ENCODE measurements around the gene PRRG2. TPM values are rescaled to one million over a fixed set of nuclear protein-coding genes. Genes with fewer than 3 reads are reported as not detected.

Gene PRRG2
- total and polyA plus RNA-seq, 7 donors: 0.24 to 16.0 (median 0.89) TPM

GRCh38 chr19:49538643-49539042 is 42.5 kb upstream of the PRRG2 start:
- Histone ChIP-seq H3K4me3 (no peak overlapping the region), H3K27ac (no peak overlapping the region), H3K9me3 (no peaks in the 10 kb centered on the region), H3K36me3 (ENCODE audit: insufficient read depth in 1 of 2, low read depth in 1 of 2) (peaks cover 0 to 17% of the 10 kb centered on the region in 2 donors), H3K4me1 (peaks cover 6% of the 10 kb centered on the region), H3K27me3 (ENCODE audit: insufficient read depth in 3 of 3, low read length in 2 of 3) (no peaks in the 10 kb centered on the region)
- TF ChIP-seq CTCF (IDR thresholded peaks at IDR 0.05): no peak
- DNase-seq (no peak), ATAC-seq (no peak)
- intact Hi-C loops (cut with DNase I): no loop called here
- 75 to 85% (median 78%) methylated on average over 5 of the region's 5 CpGs for WGBS, 3 donors

- intact Hi-C loops (cut with DNase I): no loop called here
- no peak for ATAC-seq
- WGBS, 3 donors: 93 to 99% (median 94%) methylated on average over 12 to 13 of the region's 13 CpGs
- peaks cover 3% of the 10 kb centered on the region for H3K4me1 ChIP-seq
- no peaks in the 10 kb centered on the region for H3K9me3 ChIP-seq
- DNase-seq: no peak
- no peak overlapping the region for H3K27ac ChIP-seq
- no peaks in the 10 kb centered on the region for H3K27me3 ChIP-seq (ENCODE audit: insufficient read depth in 3 of 3, low read length in 2 of 3)
- TF ChIP-seq CTCF (IDR thresholded peaks at IDR 0.05): no peak
- H3K4me3 ChIP-seq: no peak overlapping the region
- H3K36me3 ChIP-seq (ENCODE audit: insufficient read depth in 1 of 2, low read depth in 1 of 2): peaks cover 0 to 17% of the 10 kb centered on the region in 2 donors
These were observed 41.7 kb upstream of the PRRG2 start for GRCh38 chr19:49539192-49539952.

GRCh38 chr19:49541914-49542313 is 39.2 kb upstream of the PRRG2 start:
- peaks cover 0 to 15% of the 10 kb centered on the region in 2 donors for H3K36me3 ChIP-seq (ENCODE audit: insufficient read depth in 1 of 2, low read depth in 1 of 2)
- no peaks in the 10 kb centered on the region for H3K9me3 ChIP-seq
- no peak for TF ChIP-seq CTCF (IDR thresholded peaks at IDR 0.05)
- H3K4me1 ChIP-seq: peaks cover 5% of the 10 kb centered on the region
- ATAC-seq (no peak), DNase-seq (no peak)
- WGBS, 3 donors: 69 to 87% (median 74%) methylated on average over 6 of the region's 6 CpGs
- H3K27ac ChIP-seq: no peak overlapping the region
- H3K4me3 ChIP-seq: no peak overlapping the region
- no peaks in the 10 kb centered on the region for H3K27me3 ChIP-seq (ENCODE audit: insufficient read depth in 3 of 3, low read length in 2 of 3)
- intact Hi-C loops (cut with DNase I): no loop called here

- H3K27ac ChIP-seq: no peak overlapping the region
- H3K4me1 ChIP-seq: peaks cover 5% of the 10 kb centered on the region
- intact Hi-C loops (cut with DNase I): no loop called here
- no peak overlapping the region for H3K4me3 ChIP-seq
- no peak for DNase-seq
- TF ChIP-seq CTCF (IDR thresholded peaks at IDR 0.05): no peak
- H3K27me3 ChIP-seq (ENCODE audit: insufficient read depth in 3 of 3, low read length in 2 of 3): no peaks in the 10 kb centered on the region
- WGBS, 3 donors: 86 to 94% (median 90%) methylated on average over 16 of the region's 16 CpGs
- ATAC-seq: no peak
- no peaks in the 10 kb centered on the region for H3K9me3 ChIP-seq
- peaks cover 0 to 10% of the 10 kb centered on the region in 2 donors for H3K36me3 ChIP-seq (ENCODE audit: insufficient read depth in 1 of 2, low read depth in 1 of 2)
These were observed 38.7 kb upstream of the PRRG2 start for GRCh38 chr19:49542446-49542845.

GRCh38 chr19:49543032-49543431 is 38.1 kb upstream of the PRRG2 start:
- H3K27me3 ChIP-seq (ENCODE audit: insufficient read depth in 3 of 3, low read length in 2 of 3): no peaks in the 10 kb centered on the region
- peaks cover 5% of the 10 kb centered on the region for H3K4me1 ChIP-seq
- no peak for DNase-seq
- peak in 1 of 4 donors; percentile 18 for ATAC-seq
- peaks cover 0 to 5% of the 10 kb centered on the region in 2 donors for H3K36me3 ChIP-seq (ENCODE audit: insufficient read depth in 1 of 2, low read depth in 1 of 2)
- intact Hi-C loops (cut with DNase I): no loop called here
- no peak overlapping the region for H3K4me3 ChIP-seq
- no peaks in the 10 kb centered on the region for H3K9me3 ChIP-seq
- WGBS, 3 donors: 88 to 90% (median 88%) methylated on average over 12 to 14 of the region's 14 CpGs
- no peak for TF ChIP-seq CTCF (IDR thresholded peaks at IDR 0.05)
- H3K27ac ChIP-seq: no peak overlapping the region
